HL-60 (cell line): ENCODE measurements around the gene NRXN2.

ENCODE experiments used
- CTCF ChIP-seq: IDR thresholded peaks from one replicate; pipeline ENCODE4 v1.5.1; 2011; ENCODE audit warnings: low read length, control low read depth, inconsistent platforms; ENCODE audit not compliant: insufficient read depth
- GABPA ChIP-seq: IDR thresholded peaks from 2 replicates; pipeline ENCODE4 v1.6.1; 2012; ENCODE audit warnings: low read depth
- POLR2AphosphoS5 ChIP-seq: IDR thresholded peaks from 2 replicates; pipeline ENCODE4 v1.6.1; 2012; ENCODE audit warnings: low read depth
- TF ChIP-seq, protein P1 (sequence below): IDR thresholded peaks from 2 replicates; pipeline ENCODE4 v1.6.1; 2012; ENCODE audit warnings: low read depth; ENCODE audit not compliant: insufficient replicate concordance

- TF ChIP-seq GABPA: no peak
- no peak for TF ChIP-seq CTCF
- TF ChIP-seq, protein P1, sequence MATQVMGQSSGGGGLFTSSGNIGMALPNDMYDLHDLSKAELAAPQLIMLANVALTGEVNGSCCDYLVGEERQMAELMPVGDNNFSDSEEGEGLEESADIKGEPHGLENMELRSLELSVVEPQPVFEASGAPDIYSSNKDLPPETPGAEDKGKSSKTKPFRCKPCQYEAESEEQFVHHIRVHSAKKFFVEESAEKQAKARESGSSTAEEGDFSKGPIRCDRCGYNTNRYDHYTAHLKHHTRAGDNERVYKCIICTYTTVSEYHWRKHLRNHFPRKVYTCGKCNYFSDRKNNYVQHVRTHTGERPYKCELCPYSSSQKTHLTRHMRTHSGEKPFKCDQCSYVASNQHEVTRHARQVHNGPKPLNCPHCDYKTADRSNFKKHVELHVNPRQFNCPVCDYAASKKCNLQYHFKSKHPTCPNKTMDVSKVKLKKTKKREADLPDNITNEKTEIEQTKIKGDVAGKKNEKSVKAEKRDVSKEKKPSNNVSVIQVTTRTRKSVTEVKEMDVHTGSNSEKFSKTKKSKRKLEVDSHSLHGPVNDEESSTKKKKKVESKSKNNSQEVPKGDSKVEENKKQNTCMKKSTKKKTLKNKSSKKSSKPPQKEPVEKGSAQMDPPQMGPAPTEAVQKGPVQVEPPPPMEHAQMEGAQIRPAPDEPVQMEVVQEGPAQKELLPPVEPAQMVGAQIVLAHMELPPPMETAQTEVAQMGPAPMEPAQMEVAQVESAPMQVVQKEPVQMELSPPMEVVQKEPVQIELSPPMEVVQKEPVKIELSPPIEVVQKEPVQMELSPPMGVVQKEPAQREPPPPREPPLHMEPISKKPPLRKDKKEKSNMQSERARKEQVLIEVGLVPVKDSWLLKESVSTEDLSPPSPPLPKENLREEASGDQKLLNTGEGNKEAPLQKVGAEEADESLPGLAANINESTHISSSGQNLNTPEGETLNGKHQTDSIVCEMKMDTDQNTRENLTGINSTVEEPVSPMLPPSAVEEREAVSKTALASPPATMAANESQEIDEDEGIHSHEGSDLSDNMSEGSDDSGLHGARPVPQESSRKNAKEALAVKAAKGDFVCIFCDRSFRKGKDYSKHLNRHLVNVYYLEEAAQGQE: no peak
- TF ChIP-seq POLR2AphosphoS5: no peak
Observed at GRCh38 chr11:64561984-64562722, 160.8 kb downstream of the NRXN2 start.
